SK-N-SH treated with all-trans-retinoic acid at 6 μM for 48 hours (cell line): ENCODE results near the gene TMCC3.

ENCODE experiments used
- ARNTL ChIP-seq: fragments of 450-650 bp; formaldehyde crosslinking; IDR thresholded peaks from 2 replicates; pipeline ENCODE4 v1.5.0; 2020; ENCODE audit warnings: low read depth, mild to moderate bottlenecking, moderate library complexity, borderline replicate concordance
- BACH2 ChIP-seq: fragments of 250-450 bp; sonication (Bioruptor Pico); IDR thresholded peaks from 2 replicates; pipeline ENCODE4 v1.9.0; 2021; ENCODE audit warnings: mild to moderate bottlenecking, borderline replicate concordance
- GLIS3 ChIP-seq: fragments of 250-450 bp; sonication (Bioruptor Pico); IDR thresholded peaks from 2 replicates; pipeline ENCODE4 v1.5.0; 2020; ENCODE audit warnings: mild to moderate bottlenecking, moderate library complexity
- ISL1 ChIP-seq: fragments of 250-450 bp; sonication (Bioruptor Pico); IDR thresholded peaks from 2 replicates; pipeline ENCODE4 v2.1.2; 2022; ENCODE audit warnings: mild to moderate bottlenecking, moderate library complexity
- OSR1 ChIP-seq: fragments of 250-450 bp; sonication (Bioruptor Pico); IDR thresholded peaks from 2 replicates; pipeline ENCODE4 v1.8.0; 2022; ENCODE audit warnings: moderate library complexity, mild to moderate bottlenecking, inconsistent platforms
- RARB ChIP-seq: fragments of 250-450 bp; sonication (Bioruptor Pico); IDR thresholded peaks from 2 replicates; pipeline ENCODE4 v1.8.0; 2021; ENCODE audit warnings: mild to moderate bottlenecking, moderate library complexity
- ZC3H10 ChIP-seq: fragments of 250-450 bp; sonication (Bioruptor Pico); IDR thresholded peaks from 2 replicates; pipeline ENCODE4 v1.5.1; 2021; ENCODE audit warnings: mild to moderate bottlenecking, moderate library complexity
- ZFP3 ChIP-seq: fragments of 250-450 bp; sonication (Bioruptor Pico); IDR thresholded peaks from 2 replicates; pipeline ENCODE4 v1.5.0; 2020; ENCODE audit warnings: mild to moderate bottlenecking, moderate library complexity
- ZFP30 ChIP-seq: fragments of 450-650 bp; formaldehyde crosslinking; IDR thresholded peaks from 2 replicates; pipeline ENCODE4 v1.5.0; 2022; ENCODE audit warnings: mild to moderate bottlenecking, moderate library complexity
- ZNF565 ChIP-seq: fragments of 450-650 bp; formaldehyde crosslinking; conservative IDR thresholded peaks from 2 replicates; pipeline ENCODE4 v1.5.0; 2020; ENCODE audit warnings: low read depth, mild to moderate bottlenecking, moderate library complexity
- TF ChIP-seq, protein P1 (sequence below): fragments of 250-450 bp; sonication (Bioruptor Pico); IDR thresholded peaks from 2 replicates; pipeline ENCODE4 v1.8.0; 2021; ENCODE audit warnings: low read depth, mild to moderate bottlenecking, moderate library complexity, borderline replicate concordance
- TF ChIP-seq, protein P2 (sequence below): fragments of 250-450 bp; sonication (Bioruptor Pico); IDR thresholded peaks from 2 replicates; pipeline ENCODE4 v1.8.0; 2020; ENCODE audit warnings: mild to moderate bottlenecking, moderate library complexity, borderline replicate concordance

DNA sequence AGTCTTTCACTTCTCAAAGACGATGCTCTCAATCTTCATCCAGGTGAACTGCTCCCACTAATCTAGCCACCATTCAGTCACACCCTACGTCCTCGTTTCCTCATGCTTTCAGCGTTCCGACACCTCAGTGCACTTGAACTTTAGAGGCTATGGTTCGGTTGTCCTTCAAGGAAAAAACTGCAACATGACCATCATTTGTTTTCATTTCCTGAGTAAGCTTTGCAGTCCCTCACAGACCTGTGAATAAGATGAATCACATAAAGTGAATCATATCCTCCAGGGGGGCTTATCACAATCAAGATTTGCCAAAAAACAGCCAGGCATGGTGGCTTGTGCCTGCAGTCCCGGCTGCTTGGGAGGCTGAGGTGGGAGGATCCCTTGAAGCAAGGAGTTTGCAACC is 80.2 kb downstream of the TMCC3 start:
- no peak for TF ChIP-seq GLIS3 (CRISPR knock-in tag)
- TF ChIP-seq ZNF565 (CRISPR knock-in tag), result no peak
- TF ChIP-seq, protein P1, sequence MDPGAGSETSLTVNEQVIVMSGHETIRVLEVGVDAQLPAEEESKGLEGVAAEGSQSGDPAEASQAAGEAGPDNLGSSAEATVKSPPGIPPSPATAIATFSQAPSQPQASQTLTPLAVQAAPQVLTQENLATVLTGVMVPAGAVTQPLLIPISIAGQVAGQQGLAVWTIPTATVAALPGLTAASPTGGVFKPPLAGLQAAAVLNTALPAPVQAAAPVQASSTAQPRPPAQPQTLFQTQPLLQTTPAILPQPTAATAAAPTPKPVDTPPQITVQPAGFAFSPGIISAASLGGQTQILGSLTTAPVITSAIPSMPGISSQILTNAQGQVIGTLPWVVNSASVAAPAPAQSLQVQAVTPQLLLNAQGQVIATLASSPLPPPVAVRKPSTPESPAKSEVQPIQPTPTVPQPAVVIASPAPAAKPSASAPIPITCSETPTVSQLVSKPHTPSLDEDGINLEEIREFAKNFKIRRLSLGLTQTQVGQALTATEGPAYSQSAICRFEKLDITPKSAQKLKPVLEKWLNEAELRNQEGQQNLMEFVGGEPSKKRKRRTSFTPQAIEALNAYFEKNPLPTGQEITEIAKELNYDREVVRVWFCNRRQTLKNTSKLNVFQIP (CRISPR knock-in tag), result no peak
- TF ChIP-seq RARB (CRISPR knock-in tag), result no peak
- TF ChIP-seq OSR1 (CRISPR knock-in tag), result no peak
- TF ChIP-seq ARNTL (CRISPR knock-in tag), result no peak
- TF ChIP-seq ISL1 (CRISPR knock-in tag), result no peak
- TF ChIP-seq ZFP30 (CRISPR knock-in tag), result no peak
- no peak for TF ChIP-seq ZC3H10 (CRISPR knock-in tag)
- TF ChIP-seq BACH2 (CRISPR knock-in tag), result no peak
- TF ChIP-seq, protein P2, sequence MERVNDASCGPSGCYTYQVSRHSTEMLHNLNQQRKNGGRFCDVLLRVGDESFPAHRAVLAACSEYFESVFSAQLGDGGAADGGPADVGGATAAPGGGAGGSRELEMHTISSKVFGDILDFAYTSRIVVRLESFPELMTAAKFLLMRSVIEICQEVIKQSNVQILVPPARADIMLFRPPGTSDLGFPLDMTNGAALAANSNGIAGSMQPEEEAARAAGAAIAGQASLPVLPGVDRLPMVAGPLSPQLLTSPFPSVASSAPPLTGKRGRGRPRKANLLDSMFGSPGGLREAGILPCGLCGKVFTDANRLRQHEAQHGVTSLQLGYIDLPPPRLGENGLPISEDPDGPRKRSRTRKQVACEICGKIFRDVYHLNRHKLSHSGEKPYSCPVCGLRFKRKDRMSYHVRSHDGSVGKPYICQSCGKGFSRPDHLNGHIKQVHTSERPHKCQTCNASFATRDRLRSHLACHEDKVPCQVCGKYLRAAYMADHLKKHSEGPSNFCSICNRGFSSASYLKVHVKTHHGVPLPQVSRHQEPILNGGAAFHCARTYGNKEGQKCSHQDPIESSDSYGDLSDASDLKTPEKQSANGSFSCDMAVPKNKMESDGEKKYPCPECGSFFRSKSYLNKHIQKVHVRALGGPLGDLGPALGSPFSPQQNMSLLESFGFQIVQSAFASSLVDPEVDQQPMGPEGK, result no peak
- TF ChIP-seq ZFP3 (CRISPR knock-in tag), result no peak
